NCI-H82 (cell line): ENCODE results near the gene EIF4G2.

ENCODE experiments used
- DNase-seq: peaks from one replicate; lab custom pipeline; 2025; lab: John Stamatoyannopoulos, UW

Gene EIF4G2

GRCh38 chr11:10771457-10771856 lies 37.3 kb downstream of the EIF4G2 start:
- DNase-seq = no peak

- DNase-seq = peak; percentile 62
These were observed 38.0 kb downstream of the EIF4G2 start for GRCh38 chr11:10770626-10771254.

GRCh38 chr11:10764412-10764811 lies 44.3 kb downstream of the EIF4G2 start:
- DNase-seq = no peak

GRCh38 chr11:10763766-10764165 lies 45.0 kb downstream of the EIF4G2 start:
- no peak for DNase-seq

GRCh38 chr11:10762913-10763421 lies 45.8 kb downstream of the EIF4G2 start:
- no peak for DNase-seq

- no peak for DNase-seq
These were observed 46.5 kb downstream of the EIF4G2 start for GRCh38 chr11:10762185-10762584.

- DNase-seq = no peak
These were observed 47.5 kb downstream of the EIF4G2 start for GRCh38 chr11:10761085-10761698.

GRCh38 chr11:10758957-10759356 lies 49.8 kb downstream of the EIF4G2 start:
- DNase-seq = peak; percentile 64

GRCh38 chr11:10752486-10752885 lies 56.2 kb downstream of the EIF4G2 start:
- no peak for DNase-seq

GRCh38 chr11:10752061-10752460 lies 56.7 kb downstream of the EIF4G2 start:
- DNase-seq = no peak

GRCh38 chr11:10751581-10751940 lies 57.2 kb downstream of the EIF4G2 start:
- DNase-seq = peak; percentile 35

- peak; percentile 98 for DNase-seq
These were observed 57.7 kb downstream of the EIF4G2 start, which contains the start of gene CTR9 for GRCh38 chr11:10750838-10751580. Gene CTR9, plus strand, starts transcription at chr11:10751246. Its CDS starts 167 bp downstream, at chr11:10751413.

- DNase-seq = no peak
These were observed 59.2 kb downstream of the EIF4G2 start for GRCh38 chr11:10749476-10749875.

- no peak for DNase-seq
These were observed 61.0 kb downstream of the EIF4G2 start for GRCh38 chr11:10747733-10748132.
